ENCODE measurements around the gene ARHGEF16.

Gene ARHGEF16

DNA sequence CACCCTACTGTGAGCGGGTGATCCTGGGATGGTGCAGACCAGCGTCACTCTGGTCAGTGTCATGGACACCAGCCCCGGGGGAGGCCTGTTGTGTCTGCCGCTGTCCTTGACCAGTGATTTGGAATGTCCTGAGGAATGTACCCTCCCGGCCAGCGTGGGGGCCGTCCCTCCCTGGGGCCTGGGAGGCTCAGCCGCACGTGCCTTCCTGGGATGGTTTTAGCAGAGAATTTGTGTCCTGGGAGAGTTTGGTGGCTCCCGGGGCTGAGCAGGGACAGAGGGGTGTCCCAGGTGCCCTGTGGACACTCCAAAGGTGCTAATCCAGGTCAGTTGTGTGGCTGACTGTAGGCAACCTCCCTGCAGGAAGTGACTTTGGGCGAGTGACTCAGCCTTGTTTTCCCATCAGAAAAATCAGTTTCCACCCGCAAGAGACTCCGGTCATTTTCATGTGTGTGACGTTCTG is 6.2 kb downstream of the ARHGEF16 start:
- no peaks in the 10 kb centered on the region for H3K9me2 ChIP-seq (replicated peaks; ENCODE audit: insufficient read depth, low read length)
- no peak overlapping the region for H3K4me3 ChIP-seq (ENCODE audit: low read length)
- no peaks in the 10 kb centered on the region for H3K79me2 ChIP-seq (ENCODE audit: low read length)
- no peaks in the 10 kb centered on the region for H4K20me1 ChIP-seq (ENCODE audit: insufficient read depth, low read length)
- no peak overlapping the region for H2AFZ ChIP-seq (ENCODE audit: low read length)
- H3K9me3 ChIP-seq (replicated peaks; ENCODE audit: insufficient read depth, low read length): no peaks in the 10 kb centered on the region
- H3K4me1 ChIP-seq (ENCODE audit: low read length): no peaks in the 10 kb centered on the region
- TF ChIP-seq, protein P1, sequence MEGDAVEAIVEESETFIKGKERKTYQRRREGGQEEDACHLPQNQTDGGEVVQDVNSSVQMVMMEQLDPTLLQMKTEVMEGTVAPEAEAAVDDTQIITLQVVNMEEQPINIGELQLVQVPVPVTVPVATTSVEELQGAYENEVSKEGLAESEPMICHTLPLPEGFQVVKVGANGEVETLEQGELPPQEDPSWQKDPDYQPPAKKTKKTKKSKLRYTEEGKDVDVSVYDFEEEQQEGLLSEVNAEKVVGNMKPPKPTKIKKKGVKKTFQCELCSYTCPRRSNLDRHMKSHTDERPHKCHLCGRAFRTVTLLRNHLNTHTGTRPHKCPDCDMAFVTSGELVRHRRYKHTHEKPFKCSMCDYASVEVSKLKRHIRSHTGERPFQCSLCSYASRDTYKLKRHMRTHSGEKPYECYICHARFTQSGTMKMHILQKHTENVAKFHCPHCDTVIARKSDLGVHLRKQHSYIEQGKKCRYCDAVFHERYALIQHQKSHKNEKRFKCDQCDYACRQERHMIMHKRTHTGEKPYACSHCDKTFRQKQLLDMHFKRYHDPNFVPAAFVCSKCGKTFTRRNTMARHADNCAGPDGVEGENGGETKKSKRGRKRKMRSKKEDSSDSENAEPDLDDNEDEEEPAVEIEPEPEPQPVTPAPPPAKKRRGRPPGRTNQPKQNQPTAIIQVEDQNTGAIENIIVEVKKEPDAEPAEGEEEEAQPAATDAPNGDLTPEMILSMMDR (IDR thresholded peaks at IDR 0.05; ENCODE audit: low read length): no peak
- TF ChIP-seq EZH2 (optimal IDR thresholded peaks at IDR 0.05; ENCODE audit: low read depth, low read length) (no peak), EZH2phosphoT487 (IDR thresholded peaks at IDR 0.05; ENCODE audit: low read length) (no peak)
- peaks cover 100% of the 10 kb centered on the region for H3K27me3 ChIP-seq (replicated peaks; ENCODE audit: insufficient read depth, low read length)
- H3K4me2 ChIP-seq (ENCODE audit: low read depth, low read length): no peak overlapping the region
- no peak for DNase-seq
- no peaks in the 10 kb centered on the region for H3F3A ChIP-seq (ENCODE audit: insufficient read depth, low read length)
- no peak overlapping the region for H3K27ac ChIP-seq (ENCODE audit: low read length)
- no peaks in the 10 kb centered on the region for H3K36me3 ChIP-seq (replicated peaks; ENCODE audit: insufficient read depth, low read length)
- no peak overlapping the region for H3K9ac ChIP-seq (ENCODE audit: low read length)

DNA sequence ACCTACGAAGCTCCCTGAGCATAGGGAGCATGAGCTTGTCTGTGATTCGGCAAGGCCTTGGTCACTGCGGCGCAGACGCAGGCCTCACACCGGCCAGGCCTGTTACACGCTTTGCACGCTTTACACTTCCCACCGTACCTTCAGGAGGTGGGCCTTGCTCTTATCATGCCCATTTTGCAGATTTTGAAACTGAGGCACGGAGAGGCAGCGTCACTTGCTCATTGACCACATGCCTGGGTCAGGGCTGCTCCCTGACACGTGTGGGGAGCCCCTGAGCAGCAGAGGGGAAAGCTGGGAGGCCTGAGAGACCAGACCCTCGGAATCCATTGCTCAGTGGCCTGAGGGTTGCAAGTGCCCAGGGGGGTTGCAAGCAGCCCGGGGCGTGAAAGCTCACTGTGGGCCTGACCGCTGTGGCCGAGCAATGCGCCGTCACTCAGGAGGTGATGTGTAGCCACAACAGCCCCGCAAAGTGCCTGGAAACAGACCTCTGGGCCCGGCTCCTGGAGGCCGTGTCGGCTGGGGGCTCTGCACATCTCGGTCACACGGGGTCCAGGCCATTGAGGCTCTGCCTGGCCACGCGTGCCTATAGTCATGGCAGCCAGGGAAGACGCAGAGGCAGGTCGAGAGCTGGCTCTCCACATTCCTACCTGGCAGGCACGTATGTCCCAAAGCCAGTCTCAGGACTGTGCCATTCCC is 6.9 kb downstream of the ARHGEF16 start:
- TF ChIP-seq EZH2 (optimal IDR thresholded peaks at IDR 0.05; ENCODE audit: low read depth, low read length): no peak
- TF ChIP-seq EZH2phosphoT487 (IDR thresholded peaks at IDR 0.05; ENCODE audit: low read length): no peak
- TF ChIP-seq, protein P1 (IDR thresholded peaks at IDR 0.05; ENCODE audit: low read length): no peak
- Histone ChIP-seq H3K9me2 (replicated peaks; ENCODE audit: insufficient read depth, low read length) (no peaks in the 10 kb centered on the region), H4K20me1 (ENCODE audit: insufficient read depth, low read length) (no peaks in the 10 kb centered on the region), H3F3A (ENCODE audit: insufficient read depth, low read length) (no peaks in the 10 kb centered on the region), H3K9me3 (replicated peaks; ENCODE audit: insufficient read depth, low read length) (no peaks in the 10 kb centered on the region), H3K9ac (ENCODE audit: low read length) (no peak overlapping the region), H3K4me1 (ENCODE audit: low read length) (no peaks in the 10 kb centered on the region), H3K36me3 (replicated peaks; ENCODE audit: insufficient read depth, low read length) (no peaks in the 10 kb centered on the region), H3K4me3 (ENCODE audit: low read length) (no peak overlapping the region), H3K27ac (ENCODE audit: low read length) (no peak overlapping the region), H3K4me2 (ENCODE audit: low read depth, low read length) (no peak overlapping the region), H3K79me2 (ENCODE audit: low read length) (no peaks in the 10 kb centered on the region), H2AFZ (ENCODE audit: low read length) (no peak overlapping the region), H3K27me3 (replicated peaks; ENCODE audit: insufficient read depth, low read length) (peaks cover 100% of the 10 kb centered on the region)
- DNase-seq: no peak

DNA sequence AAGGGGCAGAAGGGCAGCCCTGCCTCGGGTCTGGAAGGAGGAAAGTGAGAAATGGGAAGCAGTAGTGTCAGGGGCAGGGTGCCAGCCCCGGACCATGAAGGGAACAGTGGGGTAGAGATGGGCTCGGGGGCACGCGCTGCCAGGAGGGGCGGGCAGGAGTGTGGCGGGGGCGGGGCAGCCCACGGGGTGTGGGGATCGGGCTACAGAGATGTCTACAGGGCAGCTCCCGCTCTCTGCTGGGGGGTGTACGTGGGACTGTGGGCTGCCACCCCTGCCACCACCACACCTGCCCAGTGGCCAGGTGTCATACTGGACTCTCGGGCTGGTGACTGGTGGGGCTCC is 7.4 kb downstream of the ARHGEF16 start:
- DNase-seq: no peak
- H3K9me2 ChIP-seq (replicated peaks; ENCODE audit: insufficient read depth, low read length): no peaks in the 10 kb centered on the region
- H3K79me2 ChIP-seq (ENCODE audit: low read length): no peaks in the 10 kb centered on the region
- H3K9me3 ChIP-seq (replicated peaks; ENCODE audit: insufficient read depth, low read length): no peaks in the 10 kb centered on the region
- H3K4me3 ChIP-seq (ENCODE audit: low read length): no peak overlapping the region
- no peak overlapping the region for H2AFZ ChIP-seq (ENCODE audit: low read length)
- H3K4me2 ChIP-seq (ENCODE audit: low read depth, low read length): no peak overlapping the region
- no peaks in the 10 kb centered on the region for H4K20me1 ChIP-seq (ENCODE audit: insufficient read depth, low read length)
- H3F3A ChIP-seq (ENCODE audit: insufficient read depth, low read length): no peaks in the 10 kb centered on the region
- H3K27me3 ChIP-seq (replicated peaks; ENCODE audit: insufficient read depth, low read length): peaks cover 100% of the 10 kb centered on the region
- no peak overlapping the region for H3K27ac ChIP-seq (ENCODE audit: low read length)
- H3K4me1 ChIP-seq (ENCODE audit: low read length): no peaks in the 10 kb centered on the region
- H3K9ac ChIP-seq (ENCODE audit: low read length): no peak overlapping the region
- TF ChIP-seq EZH2phosphoT487 (IDR thresholded peaks at IDR 0.05; ENCODE audit: low read length) (no peak), EZH2 (optimal IDR thresholded peaks at IDR 0.05; ENCODE audit: low read depth, low read length) (no peak)
- TF ChIP-seq, protein P1 (IDR thresholded peaks at IDR 0.05; ENCODE audit: low read length): no peak
- no peaks in the 10 kb centered on the region for H3K36me3 ChIP-seq (replicated peaks; ENCODE audit: insufficient read depth, low read length)
